NCI-H526 (cell line): ENCODE measurements around the gene NFKBIL1.
"Not testable (repeated sequence)": the region's sequence is repeated elsewhere in the genome, so short reads cannot be mapped to it uniquely, and the experiment has no call there.

Experiments used
- DNase-seq, 2 experiments: peaks; one replicate each; lab custom pipeline; 2025; lab: John Stamatoyannopoulos, UW

The NFKBIL1 gene

GRCh38 chr6:31546958-31547726, at the start of gene NFKBIL1:
Gene NFKBIL1, plus strand, starts transcription at chr6:31547608. Its CDS starts 87 bp downstream, at chr6:31547695.
- DNase-seq = peak; percentile 94 to 98

GRCh38 chr6:31498748-31499147, 48.7 kb upstream of the NFKBIL1 start:
- peak in 1 of 2 experiments; percentile 54 for DNase-seq

- not testable (repeated sequence) for DNase-seq
Measured at GRCh38 chr6:31499648-31500047, 47.8 kb upstream of the NFKBIL1 start.

GRCh38 chr6:31502586-31502985, 44.8 kb upstream of the NFKBIL1 start:
- DNase-seq = no peak

GRCh38 chr6:31509036-31509435, 38.4 kb upstream of the NFKBIL1 start:
- not testable (repeated sequence) for DNase-seq

GRCh38 chr6:31510007-31510406, 37.4 kb upstream of the NFKBIL1 start:
- no peak for DNase-seq

GRCh38 chr6:31513456-31514165, 33.8 kb upstream of the NFKBIL1 start:
- no peak for DNase-seq

GRCh38 chr6:31521835-31522234, 25.6 kb upstream of the NFKBIL1 start:
- no peak for DNase-seq

GRCh38 chr6:31525553-31525931, 21.9 kb upstream of the NFKBIL1 start:
- no peak for DNase-seq

GRCh38 chr6:31525932-31526591, 21.3 kb upstream of the NFKBIL1 start:
- no peak for DNase-seq

- no peak for DNase-seq
Measured at GRCh38 chr6:31528307-31528777, 19.1 kb upstream of the NFKBIL1 start.

GRCh38 chr6:31528821-31529328, 18.5 kb upstream of the NFKBIL1 start, which contains the start of gene MCCD1:
Gene MCCD1, plus strand, starts transcription at chr6:31528962. Its CDS starts 53 bp downstream, at chr6:31529015.
- no peak for DNase-seq

GRCh38 chr6:31529329-31530150, 17.9 kb upstream of the NFKBIL1 start:
- no peak for DNase-seq

- no peak for DNase-seq
Measured at GRCh38 chr6:31530659-31531058, 16.7 kb upstream of the NFKBIL1 start.

GRCh38 chr6:31531162-31531561, 16.2 kb upstream of the NFKBIL1 start:
- no peak for DNase-seq

- no peak for DNase-seq
Measured at GRCh38 chr6:31531771-31532643, 15.4 kb upstream of the NFKBIL1 start.

- DNase-seq = no peak
Measured at GRCh38 chr6:31532644-31533454, 14.6 kb upstream of the NFKBIL1 start.

- DNase-seq = no peak
Measured at GRCh38 chr6:31533455-31533841, 14.0 kb upstream of the NFKBIL1 start.

- no peak for DNase-seq
Measured at GRCh38 chr6:31534011-31534410, 13.4 kb upstream of the NFKBIL1 start.
